HG03135 (cell line): ENCODE results near the gene FAM47B.

Source experiments
- ATAC-seq: cut with Tn5 transposase; IDR thresholded peaks from one replicate; pipeline ENCODE4 v1.9.1; 2021; ENCODE audit warnings: mild to moderate bottlenecking, moderate library complexity; ENCODE audit not compliant: unreplicated experiment

The FAM47B gene

DNA sequence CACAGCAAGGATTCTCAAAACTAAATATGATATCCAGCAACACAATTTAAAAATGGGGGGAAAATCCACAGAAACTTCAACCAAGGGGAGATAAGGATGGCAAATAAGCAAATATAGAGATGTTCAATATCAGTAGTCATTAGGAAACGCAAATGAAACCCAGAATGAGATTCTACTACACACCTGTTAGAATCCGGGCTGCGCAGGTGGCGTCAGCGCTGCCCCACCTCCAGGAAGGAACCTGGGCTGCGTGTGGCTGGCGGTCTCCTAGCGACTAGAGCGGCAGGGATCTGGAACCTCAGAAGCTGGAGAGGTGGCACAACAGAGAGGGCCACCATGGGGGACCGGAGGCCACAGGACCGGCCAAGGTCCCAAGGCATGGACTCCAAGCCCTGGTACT lies at the start of gene FAM47B:
TSS of gene FAM47B (plus strand) at position 301 of the 400 bp plus-strand sequence. CDS start at position 337, 36 bp downstream.
- no peak for ATAC-seq

DNA sequence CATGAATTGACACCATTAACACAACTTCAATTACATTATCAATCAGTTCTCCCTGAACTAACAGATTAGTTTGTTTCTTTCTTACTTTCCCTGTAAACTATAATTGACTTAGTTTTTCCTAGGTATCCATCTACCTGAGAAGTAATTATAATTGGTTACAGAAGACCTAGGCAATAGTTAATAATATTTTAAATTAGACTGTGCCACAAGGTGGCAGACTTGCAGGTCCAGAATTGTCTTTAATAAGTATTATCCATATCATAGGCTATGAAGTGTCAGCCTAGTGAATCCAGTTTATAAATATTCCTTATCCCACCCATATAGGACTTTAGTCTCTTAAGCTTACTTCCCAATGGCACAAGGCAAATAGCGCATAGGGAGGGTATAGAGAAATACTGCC lies 48.9 kb upstream of the FAM47B start:
- ATAC-seq: no peak

DNA sequence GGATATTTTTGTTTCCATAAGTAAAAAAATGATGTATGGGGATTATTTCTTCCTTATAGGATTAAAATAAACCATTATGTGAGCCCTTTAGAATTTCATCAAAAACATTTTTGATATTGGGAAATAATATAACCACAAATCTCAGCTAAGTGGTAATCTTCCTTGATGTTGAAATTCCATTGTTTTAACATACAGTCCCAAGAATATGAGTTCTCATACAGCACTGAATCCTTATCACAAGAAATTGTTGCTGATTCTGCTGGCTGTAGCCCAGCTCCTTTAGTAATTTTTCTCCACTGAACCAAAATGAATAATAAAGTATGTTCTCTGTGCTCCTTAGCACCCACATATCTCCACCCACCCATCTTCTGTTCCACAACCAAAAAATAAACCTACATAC lies 41.9 kb upstream of the FAM47B start:
- ATAC-seq: no peak

DNA sequence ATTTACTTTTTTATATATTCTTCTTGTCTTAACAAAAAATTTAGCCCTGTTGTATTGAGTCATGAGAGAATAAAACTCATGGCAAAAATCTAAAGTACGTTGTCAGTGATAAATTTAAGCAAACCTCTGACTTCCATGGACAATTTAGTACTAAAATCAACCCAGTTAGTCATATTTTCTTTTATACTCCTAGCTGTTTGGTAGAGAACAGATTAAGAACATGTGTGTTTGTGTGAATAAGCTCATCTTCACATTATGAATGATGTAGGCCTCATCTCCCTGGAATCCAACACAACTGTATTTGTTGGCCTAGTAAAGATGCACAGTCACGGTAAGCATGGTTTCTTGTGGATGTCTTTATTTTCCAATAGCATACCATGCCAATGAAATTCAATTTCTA lies 40.8 kb upstream of the FAM47B start:
- ATAC-seq: no peak

DNA sequence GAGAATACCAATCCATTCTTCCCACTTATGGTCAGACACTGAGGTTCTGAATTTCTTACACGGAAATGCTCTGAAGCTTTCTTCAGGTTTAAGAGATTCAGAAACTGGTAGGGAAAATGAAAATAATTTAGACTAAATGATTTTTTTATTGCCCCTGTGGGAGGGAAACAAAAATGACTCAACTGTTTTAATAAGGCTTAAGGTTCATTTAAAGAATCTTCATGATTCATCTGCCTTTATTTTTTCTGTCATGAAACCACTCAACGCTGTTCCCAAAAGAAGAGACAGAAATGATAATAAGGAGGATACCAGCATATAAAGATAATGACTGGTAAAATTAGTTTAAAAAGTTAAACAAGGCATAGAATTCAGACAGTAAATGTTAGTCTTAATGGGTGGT lies 39.3 kb upstream of the FAM47B start:
- ATAC-seq: no peak

DNA sequence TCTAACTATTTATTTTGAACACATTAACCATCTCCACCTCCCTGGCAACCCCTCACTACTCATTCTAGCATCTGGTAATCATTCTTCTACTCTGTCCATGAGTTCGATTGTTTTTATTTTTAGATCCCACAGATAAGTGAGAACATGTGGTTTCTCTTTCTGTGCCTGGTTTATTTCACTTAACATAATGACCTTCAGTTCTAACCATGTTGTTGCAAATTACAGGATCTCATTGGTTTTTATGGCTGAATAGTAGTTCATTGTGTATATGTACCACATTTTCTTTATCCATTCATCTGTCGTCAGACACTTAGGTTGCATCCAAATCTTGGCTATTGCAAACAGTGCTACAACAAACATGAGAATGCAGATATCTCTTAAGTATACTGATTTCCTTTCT lies 33.4 kb upstream of the FAM47B start:
- ATAC-seq: no peak

DNA sequence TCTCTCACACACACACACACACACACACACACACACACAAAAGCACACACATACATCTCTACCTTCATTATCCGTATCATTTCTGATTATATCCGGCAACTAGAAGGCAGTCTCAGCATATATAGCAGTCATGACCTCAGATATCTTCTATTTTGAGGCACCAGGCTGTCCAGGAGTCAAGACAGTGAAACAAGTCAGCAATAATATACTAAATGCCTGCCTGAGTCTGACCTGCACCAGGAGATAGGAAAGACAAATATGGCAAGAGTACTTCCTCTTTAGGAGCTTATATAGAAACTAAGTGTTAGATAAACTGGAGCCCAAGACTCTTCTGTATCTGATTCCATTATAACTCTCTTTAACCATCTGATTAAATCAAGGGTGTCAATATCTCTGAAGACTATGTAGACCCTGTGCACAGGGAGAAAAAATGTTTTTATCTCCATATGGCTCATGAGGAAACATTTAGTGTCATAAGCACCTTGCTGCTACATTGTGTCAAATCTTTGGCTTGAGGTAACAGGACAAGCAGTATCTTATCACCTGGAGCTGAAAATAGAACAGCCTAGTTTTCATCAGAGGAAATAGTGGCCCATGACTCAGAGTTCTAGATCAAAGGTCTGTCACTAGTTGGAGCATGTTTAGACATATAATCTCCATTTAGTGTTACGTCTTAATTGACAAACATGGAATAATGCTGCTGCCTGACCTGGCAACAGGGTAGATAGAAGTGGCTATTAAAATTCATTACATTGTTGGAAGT lies 27.0 kb upstream of the FAM47B start:
- no peak for ATAC-seq

DNA sequence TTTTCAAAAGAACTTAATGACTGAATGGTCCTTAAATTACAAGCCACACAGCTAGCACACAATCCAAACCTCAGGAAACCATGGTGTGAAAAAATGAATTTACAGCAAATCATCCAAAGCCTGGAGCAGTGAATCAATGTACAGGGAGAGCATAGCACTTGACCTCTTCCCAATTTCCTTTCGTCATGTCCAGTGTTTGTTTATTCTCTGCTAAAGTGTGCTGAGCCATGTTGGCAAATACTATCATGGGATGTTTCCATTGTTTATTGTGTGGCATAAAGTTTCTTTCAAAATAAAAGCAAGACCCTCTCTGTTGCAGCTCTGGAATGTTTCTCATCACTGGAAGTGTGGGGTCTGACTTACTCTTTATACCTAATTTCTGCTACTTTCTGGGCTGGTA lies 25.4 kb upstream of the FAM47B start:
- no peak for ATAC-seq

DNA sequence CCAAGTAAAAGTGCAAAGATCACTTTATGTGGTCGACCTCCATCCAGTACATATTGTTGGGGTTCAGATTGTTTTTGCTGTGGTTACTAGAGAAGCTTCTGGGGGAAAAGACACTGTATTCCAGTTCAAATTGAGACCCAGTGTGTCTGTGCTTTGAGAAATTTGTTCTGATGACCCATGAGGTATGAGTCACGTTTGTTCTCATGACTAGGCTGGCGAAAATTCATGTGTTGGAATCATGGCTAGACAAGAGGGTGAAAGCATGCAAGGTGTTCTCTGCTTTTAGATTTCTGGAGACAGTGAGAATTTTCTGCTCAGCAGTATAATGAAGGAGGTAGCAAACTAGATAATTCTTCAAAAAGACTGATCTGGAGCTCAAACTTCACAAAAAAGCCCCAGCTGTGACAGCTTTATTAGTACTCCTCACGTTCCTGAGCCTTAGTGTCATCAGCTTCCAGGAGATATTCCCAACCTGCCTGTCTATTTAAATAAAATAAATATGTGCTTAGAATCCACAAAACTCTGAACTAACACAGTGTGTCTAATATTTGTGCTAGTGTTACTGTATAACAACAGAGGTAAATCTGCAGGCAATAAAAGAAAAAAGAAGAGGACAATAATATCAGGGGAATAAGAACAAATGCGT lies 24.4 kb upstream of the FAM47B start:
- no peak for ATAC-seq

DNA sequence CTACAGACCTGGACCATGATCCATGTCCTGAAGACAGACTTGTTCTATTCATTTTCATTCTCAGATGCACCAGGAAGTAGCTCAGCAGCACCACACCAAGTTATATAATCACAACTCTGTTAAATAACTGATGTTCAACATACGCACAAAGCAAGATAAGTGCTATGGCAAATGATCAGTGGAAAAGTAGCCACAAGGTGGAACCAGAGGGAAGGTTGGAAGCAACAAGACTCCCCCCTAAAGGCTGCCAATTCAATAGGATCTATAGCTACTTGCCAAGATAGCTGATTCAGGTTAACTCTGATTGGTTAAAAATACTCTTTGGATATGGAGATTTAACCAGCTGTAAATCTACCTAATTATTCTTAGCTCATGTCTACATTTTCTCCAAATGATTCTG lies 23.7 kb upstream of the FAM47B start:
- ATAC-seq: no peak

DNA sequence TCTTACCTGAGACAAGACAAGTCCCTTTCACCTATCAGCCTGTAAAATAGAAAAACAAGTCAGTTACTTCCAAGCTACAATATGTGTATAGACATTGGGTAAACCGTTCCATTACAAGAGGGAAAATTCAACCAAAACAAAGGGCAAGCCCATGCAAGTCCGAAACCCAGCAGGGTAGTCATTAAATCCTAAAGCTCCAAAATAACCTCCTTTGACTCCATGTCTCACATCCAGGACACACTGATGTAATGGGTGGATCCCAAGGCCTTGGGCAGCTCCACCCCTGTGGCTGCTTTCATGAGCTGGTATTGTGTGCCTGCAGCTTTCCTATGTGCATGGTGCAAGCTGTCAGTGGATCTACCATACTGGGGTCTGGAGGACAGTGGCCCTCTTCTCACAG lies 14.7 kb upstream of the FAM47B start:
- ATAC-seq: no peak

DNA sequence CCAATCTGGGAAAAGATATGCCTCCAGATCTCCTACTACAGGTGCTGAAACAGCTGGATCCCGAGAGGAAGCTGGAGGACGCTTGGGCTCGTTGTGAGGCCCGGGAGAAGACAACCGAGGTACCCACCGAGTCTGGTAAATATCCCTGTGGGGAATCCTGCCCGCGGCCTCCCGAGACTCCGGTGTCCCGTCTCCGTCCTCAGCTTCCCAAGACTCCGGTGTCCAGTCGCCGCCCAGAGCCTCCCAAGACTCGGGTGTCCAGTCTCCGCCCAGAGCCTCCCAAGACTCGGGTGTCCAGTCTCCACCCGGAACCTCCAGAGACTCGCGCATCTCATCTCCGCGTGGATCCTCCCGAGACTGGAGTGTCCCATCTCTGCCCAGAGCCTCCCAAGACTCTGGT lies 639 bp downstream of the FAM47B start:
- ATAC-seq: no peak

DNA sequence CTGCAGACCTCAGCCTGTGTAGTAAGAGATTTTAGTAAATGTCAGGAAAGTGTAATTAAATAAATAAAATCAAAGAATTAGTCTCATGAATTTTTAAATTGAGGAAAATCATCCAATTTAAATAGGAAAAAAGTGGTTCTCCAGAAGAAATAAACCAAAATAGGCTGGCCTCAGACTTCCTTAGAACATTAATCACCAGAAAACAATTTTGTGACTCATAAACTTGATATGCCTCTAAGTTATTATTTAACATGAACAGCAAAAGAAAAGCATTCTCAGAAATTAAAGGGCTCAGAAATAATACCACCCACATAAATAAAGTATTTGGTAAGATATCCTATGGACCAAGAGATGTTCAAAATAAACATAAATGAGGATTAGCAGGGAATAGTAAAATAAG lies 14.3 kb downstream of the FAM47B start:
- no peak for ATAC-seq

DNA sequence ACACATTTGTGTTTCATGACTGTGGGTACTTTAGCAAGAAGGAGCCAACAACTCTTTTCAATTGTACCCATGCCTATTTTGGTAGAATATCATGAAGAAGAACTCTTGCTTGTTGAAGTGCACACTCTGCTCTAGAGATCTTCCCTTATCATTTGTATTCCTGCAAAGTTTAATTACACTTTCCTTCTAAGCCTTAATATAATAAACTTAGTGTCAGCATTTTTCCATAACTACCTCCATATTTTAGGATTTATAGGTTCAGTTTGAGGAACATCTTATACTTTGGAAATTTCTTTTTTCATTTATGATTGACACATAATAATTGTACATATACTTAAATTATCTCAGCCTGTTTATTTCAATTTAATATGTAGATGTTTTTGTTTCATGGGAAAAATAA lies 19.1 kb downstream of the FAM47B start:
- ATAC-seq: no peak

DNA sequence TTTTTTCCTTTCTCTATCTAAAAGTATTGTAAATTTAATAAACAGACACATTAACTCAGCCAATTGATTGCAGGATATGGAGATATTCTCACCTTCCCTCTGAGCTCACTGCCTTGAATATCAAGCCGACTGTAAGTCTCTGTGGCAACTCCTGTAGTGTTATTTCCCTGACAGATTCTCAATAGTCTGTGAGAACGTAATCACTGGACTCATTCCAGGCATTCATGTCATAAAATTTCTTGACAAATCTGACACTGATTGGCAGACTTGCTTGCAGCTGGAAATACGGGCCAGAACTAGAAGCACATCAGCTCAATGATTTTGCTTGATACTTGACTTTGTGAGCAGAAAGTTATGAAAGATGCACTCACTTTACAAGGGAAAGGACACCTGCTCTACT lies 29.6 kb downstream of the FAM47B start:
- no peak for ATAC-seq

DNA sequence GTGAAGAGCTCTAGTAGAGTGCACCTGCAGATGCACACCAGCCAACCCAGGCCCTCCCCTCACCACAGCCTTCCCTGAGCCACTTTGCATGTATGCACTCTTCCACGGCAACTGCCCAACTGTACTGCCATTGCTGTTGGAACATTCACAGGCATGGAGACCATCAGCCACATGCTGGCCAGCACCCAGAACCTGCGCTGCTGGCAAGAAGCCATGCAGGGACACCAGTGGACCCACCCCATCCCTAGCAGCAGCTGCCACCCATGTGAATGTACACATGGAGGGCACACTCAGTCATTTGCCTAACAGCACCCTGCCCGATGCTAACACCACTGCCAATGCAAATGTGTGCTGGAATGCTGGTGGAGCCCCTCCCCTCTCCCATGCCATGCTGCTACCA lies 35.6 kb downstream of the FAM47B start:
- no peak for ATAC-seq

DNA sequence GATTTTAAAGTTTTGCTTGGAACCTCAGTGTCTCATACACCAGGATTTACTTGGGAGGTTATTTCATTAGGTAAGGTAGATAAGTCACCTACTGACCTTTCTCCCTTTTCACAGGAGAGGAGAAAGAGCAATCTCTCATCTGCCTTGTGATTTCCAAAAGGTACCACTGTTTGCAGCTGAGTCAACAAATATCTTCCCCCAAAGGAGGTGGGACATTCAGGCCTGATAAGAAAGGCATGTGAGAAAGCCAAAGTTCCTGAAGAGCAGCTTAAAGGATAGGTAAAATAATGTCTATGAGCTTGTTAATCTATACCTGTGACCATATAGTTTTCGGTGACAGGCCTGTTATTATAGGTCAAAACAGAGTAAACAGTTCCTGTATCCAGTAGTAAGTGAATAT lies 45.0 kb downstream of the FAM47B start:
- ATAC-seq: no peak
